GM18526 (cell line): Measurements from ENCODE around the gene ABCA1.

Experiments
- POLR2A ChIP-seq: IDR thresholded peaks from 3 replicates; pipeline ENCODE4 v1.6.1; 2011; ENCODE audit not compliant: insufficient read length; ENCODE audit errors: extremely low read depth

ABCA1 gene, protein sequence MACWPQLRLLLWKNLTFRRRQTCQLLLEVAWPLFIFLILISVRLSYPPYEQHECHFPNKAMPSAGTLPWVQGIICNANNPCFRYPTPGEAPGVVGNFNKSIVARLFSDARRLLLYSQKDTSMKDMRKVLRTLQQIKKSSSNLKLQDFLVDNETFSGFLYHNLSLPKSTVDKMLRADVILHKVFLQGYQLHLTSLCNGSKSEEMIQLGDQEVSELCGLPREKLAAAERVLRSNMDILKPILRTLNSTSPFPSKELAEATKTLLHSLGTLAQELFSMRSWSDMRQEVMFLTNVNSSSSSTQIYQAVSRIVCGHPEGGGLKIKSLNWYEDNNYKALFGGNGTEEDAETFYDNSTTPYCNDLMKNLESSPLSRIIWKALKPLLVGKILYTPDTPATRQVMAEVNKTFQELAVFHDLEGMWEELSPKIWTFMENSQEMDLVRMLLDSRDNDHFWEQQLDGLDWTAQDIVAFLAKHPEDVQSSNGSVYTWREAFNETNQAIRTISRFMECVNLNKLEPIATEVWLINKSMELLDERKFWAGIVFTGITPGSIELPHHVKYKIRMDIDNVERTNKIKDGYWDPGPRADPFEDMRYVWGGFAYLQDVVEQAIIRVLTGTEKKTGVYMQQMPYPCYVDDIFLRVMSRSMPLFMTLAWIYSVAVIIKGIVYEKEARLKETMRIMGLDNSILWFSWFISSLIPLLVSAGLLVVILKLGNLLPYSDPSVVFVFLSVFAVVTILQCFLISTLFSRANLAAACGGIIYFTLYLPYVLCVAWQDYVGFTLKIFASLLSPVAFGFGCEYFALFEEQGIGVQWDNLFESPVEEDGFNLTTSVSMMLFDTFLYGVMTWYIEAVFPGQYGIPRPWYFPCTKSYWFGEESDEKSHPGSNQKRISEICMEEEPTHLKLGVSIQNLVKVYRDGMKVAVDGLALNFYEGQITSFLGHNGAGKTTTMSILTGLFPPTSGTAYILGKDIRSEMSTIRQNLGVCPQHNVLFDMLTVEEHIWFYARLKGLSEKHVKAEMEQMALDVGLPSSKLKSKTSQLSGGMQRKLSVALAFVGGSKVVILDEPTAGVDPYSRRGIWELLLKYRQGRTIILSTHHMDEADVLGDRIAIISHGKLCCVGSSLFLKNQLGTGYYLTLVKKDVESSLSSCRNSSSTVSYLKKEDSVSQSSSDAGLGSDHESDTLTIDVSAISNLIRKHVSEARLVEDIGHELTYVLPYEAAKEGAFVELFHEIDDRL (N-terminal part only)

DNA sequence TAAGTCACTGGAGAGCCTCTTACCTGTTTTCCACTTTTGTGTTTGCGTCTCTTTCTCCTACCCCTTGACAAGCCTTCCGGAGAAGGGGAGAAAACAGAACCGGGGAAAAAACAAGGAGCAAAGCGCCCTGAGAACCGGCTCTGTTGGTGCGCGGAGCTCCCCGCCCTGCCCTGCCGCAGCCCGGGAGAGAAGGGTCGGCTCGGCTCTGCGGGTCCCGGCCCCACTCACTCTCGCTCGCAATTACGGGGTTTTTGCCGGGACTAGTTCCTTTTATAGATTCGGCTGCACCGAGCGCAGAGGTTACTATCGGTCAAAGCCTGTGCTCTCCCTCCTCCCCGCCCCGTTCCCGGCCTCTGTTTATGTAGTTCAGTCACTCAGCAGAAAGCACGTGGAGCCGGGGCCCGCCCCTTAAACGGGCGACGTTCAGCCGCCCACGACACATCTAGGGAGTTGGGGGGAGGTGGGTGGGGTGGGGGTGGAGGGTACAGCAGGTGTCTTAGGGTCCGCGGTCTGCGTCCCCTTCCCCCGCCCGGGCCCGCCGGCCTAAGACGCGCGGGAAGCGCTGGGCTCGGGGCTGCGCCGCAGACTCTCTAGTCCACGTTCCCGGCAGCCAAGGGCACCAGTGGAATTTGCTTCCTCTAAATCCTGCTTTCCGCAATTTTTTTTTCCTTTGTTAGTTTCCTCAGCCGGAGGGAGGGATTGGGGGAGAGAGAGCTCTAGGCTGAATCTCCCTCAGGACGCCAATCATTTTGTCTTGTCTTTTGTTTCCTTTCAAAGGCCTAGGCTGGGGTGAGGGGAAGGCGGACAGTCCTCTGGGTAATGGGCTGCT is at the start of gene ABCA1:
ABCA1 (minus strand) TSS at position 244 of the 829 bp plus-strand sequence. CDS start 24,476 bp downstream, outside the sequence.
- TF ChIP-seq POLR2A: no peak

DNA sequence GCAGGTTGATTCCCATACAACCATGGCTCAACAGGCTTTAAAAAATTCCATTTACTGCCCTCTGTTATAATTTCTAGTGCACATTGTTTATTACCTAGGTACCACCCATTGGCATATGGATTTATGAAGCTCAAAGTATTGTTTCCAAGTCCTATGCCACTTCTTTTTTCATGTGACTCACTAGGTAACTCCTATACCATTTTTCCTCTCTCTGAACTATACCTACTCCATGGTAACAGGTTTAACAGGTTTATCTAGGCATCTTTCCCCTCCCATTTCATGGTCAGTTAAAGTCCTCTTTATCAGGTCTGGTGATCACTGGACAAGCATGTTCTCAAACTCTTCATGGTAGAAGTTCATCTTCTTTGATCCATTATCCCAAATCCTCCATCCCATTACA is 49.6 kb upstream of the ABCA1 start:
- no peak for TF ChIP-seq POLR2A

DNA sequence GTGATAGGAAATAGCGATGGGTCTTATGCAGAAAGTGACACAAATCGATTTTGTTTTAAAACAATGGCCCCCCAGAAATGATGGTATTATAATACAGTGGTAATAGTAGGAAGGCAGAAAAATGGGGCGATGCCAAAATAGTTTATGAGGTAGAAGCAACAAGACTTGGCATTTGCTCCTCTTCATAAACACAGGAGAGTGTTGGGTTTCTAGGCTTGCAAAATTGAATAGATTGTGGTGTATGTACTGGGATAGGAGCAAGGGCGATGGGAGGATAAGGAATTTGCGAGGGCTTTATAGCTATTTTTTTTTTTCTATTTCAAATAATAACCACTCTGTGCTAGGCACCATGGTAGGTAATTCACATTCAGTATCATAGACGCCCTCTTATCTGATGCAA is 49.2 kb upstream of the ABCA1 start:
- no peak for TF ChIP-seq POLR2A

DNA sequence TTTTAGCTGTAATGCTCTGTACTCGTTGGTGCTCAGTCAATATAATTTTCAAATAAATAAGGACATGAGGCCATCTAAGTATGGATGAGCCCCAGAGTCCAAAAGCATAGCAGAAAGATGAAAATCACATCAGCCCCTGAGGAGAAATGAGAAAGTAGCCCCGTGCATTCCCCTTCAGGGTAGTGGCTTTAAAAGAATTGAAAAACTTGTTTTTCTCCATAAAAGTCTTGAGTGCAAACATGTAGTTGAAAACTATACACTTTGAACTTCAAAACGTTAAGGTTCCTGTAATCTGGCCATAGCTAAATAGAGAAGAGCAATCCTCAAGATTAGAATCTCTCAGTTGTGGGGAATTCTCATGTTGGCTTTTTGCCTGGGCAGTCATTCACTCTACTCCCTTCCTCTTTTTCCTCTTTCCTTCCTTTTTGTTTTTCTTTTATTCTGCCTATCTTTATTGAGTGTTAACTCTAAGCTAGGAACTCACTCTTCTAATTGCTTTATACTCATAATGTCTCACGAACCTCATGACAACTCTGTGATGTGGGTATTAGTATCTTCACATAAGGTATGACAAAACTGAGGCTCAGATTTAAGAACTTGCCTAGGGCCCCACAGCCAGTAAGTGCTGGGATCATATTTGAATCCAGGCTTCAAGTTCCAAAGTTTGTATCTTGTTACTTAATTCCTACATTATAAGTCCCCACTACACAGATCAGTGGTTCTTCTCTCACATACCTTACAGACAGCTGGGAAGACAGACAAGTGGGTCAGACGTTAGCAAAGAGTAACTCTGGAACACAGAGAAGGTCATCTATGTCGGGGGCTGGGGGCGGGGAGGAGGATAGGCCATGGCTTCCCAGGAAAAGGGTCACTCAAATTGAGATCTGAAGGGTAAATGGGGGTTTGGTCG is 46.4 kb upstream of the ABCA1 start:
- no peak for TF ChIP-seq POLR2A

DNA sequence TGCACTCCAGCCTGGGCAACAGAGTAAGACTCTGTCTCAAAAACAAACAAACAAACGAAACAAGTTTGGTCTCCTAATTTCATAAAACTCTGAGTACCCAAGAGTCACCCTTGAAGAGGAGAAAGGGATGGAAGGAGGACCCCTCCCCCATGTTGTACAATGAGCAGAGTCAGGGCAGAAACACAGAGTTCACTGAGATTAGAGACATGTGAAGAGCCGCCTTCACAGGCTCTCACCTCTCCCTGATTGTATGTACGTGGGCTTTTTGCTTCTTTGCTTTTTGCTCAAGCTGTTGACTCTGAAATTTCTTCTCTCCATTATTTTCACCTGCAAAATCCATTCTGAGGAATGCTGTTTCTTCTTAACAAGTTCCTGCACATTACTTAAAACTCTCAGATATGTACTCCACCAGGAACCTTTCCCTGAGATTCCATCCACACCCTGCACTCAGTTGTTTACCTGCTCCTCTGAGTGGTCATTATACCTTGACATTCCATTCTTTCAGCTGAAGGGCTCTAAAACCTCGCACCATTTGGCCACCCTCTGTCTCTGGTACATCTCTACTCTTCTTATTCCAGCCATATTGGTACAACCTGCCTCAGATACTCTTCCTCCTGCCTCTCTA is 44.4 kb upstream of the ABCA1 start:
- TF ChIP-seq POLR2A: no peak

DNA sequence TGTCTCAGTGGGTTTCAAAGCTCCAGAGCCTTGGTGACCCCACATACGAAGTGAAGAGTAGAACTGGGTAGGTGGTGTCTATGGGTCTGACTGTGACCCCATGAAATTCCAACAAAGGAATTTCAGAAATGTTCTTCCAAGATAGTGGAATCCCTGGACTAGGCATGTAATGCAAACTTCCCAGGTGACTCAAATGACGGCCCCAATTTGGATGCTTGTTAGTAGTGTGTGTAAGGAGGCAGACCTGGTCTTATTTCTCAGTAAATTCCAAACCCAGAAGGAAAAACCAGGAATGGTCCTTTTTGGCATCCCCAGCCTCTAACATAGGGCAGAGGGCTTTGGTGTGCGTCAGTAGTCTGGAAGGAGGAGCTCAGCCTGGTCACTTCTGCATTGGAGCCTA is 43.6 kb upstream of the ABCA1 start:
- TF ChIP-seq POLR2A: no peak

DNA sequence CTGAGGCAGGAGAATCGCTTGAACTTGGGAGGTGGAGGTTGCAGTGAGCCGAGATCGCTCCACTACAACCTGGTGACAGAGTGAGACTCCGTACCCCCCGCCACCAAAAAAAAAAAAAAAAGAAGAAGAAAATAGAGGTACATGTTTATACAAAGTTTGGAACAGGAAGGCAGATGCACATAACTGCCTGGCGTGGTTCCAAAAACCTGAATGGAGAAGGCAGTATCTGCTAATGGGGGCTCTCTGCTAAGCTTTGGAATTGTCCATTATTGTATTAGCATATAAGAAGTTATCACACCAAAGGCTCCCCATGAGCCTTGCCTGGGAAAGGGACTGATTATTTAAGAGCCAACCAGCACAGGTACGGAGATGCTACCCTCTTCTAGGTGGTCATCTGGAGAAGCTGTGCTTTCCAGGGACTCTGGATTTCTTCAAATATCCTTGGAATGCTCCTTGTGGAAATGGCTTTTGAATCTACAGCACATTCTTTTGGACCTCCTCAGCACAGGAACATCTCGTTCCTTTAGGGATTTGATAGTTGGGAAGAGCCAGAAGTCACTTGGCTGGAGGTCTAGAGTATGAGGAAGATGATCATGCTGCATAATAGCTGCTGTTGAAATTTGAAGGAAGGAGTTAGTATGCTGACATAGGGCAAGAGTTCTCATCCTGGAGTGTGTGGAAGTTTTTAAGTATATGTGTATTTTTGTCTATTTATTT is 42.5 kb upstream of the ABCA1 start:
- no peak for TF ChIP-seq POLR2A

DNA sequence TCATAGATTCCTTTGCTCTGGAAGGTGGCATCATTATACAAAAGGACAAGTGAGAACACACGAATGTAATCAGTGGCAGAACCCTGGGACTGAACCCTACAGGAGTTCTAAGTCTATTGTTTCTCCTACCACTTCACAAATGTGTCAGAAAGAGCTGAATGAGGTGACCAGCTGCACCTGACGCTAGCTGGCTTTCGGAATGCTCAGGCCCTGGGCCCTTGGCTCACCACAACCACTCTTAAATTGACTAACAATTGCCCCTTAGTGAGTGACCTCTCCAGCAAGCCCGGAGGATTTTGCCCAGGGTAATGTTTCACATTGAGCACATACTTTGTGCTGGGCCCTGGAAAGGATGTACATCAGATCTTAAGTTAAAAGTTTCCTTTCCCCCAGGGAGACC is 41.2 kb upstream of the ABCA1 start:
- no peak for TF ChIP-seq POLR2A

DNA sequence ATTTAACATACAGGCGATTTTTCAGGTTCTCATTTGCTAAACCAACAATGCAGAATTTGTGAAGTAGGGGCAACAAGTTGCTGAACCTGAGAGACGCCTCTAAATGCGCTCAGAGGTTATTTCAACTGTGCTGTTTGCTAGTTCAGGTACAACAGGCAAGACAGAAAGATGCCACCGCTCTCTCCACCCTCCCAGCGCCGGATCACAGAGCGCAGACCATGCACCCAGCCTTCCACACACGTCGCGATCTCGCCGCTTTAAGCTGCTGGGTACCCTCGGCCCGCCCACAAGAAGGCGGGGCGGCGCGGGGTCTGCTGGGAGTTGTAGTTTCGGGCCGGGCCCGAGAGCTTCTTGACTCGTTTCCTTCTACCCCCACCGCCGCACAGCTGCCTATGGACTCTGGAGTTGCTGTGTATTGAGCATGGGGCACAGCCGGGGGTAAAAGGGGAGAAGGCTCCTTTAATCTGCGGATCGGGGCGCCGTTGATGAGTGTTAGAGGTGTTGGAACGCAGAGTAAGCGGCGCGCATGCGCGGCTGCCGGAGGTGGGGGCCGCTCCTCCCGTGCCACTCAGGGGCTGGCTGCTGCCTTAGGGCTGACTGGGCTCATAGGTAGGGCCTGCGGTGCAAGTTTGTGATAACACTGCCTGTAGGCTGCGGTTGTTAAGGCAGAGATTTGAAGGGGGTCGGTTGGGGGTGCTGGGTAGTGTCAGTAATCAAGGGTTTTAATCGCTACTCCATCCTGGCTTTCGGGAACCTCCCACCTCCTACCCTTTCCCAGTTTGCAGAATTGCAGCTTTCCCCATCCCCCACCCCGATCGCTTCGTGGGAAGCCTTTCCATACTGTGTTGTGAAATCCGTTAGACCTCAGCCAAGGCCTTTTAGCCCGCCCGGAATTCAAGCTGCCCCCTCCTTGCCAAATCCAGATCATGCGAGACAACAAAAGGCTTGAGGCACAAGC is 40.3 kb upstream of the ABCA1 start:
- TF ChIP-seq POLR2A: no peak

DNA sequence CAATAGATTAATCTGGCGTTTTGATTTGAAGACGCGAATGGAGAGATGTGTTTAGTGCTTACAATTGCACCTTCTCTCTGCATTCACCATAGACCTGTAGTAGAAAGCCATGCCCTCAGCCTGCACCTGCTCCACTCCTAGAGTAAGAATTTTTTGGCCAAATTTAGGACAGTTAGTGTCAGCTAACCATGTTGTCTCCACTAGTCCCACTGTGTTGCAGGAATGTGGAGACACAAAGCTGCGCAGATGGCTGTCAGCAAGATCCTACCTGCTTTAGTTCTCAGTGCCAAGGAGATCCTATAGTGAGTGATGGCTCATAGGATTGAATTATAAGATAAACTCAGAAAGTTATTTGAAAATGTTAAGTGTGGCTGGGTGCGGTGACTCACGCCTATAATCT is 35.1 kb upstream of the ABCA1 start:
- no peak for TF ChIP-seq POLR2A

DNA sequence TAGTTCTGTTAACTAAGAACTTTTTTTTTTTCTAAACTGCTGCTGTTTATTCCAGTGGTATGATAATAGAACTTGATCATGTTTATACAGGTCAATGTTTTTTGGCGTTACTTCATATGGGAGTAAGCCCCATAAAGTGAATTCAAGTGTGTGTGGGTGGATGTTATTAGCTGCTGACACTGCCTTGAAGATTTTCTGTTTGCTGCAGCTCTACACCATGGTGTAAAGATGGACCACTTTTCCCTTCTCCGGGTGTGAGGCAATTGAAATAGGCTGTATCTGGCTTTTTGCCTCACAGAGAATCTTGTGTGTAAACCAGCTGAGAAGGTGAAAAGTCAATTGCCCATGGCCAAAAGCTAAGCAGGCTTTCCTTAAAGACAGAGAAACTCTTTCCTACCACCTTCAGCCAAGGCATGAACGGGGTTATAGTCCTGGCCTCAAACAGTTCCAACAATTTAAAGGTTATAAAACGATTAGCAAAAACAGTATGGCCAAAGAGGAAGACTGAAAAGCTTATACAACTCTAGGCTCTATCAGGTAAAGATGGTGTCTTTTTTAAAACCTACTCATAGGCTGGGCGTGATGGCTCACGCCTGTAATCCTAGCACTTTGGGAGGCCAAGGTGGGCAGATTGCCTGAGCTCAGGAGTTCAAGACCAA is 33.9 kb upstream of the ABCA1 start:
- no peak for TF ChIP-seq POLR2A
